ENCODE results near the gene CELA3A.

CELA3A gene

DNA sequence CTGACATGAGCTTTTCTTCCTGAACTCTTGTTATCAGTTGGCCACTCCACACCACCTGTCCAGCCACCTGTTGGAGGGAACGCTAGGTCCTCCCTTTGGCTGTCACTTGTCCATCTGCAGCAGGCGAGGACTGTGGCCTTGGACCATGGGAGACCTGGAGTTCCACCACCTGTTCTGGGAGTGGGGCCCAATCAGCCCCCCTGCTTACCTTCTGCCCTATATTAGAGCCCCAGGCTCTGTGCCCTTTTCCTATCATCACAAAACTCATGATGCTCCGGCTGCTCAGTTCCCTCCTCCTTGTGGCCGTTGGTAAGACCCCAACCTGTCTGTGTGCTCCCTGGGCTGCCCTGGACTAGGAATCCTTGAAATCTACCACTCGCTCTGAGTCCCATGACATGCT is at the start of gene CELA3A:
TSS of gene CELA3A (plus strand) at position 249 of the 400 bp plus-strand sequence. CDS start at position 267, 18 bp downstream.
- Histone ChIP-seq H3K4me1 (ENCODE audit: insufficient read depth, low read length, poor library complexity, severe bottlenecking) (no peaks in the 10 kb centered on the region), H3K4me3 (ENCODE audit: low read length, poor library complexity, severe bottlenecking) (no peak within 1 kb of the TSS), H3K9me3 (ENCODE audit: insufficient read depth, low read depth, low read length) (no peaks in the 10 kb centered on the region), H3K9me2 (replicated peaks; ENCODE audit: low read depth, low read length) (no peaks in the 10 kb centered on the region), H4K20me1 (ENCODE audit: insufficient read depth, low read length, poor library complexity, severe bottlenecking) (no peaks in the 10 kb centered on the region), H3K36me3 (ENCODE audit: insufficient read depth, low read length) (no peaks in the 10 kb centered on the region), H2AFZ (ENCODE audit: low read length) (no peak within 1 kb of the TSS), H3K27me3 (ENCODE audit: insufficient read depth, low read length, poor library complexity, severe bottlenecking) (no peaks in the 10 kb centered on the region), H3K9ac (ENCODE audit: low read depth, low read length, poor library complexity, severe bottlenecking) (no peak within 1 kb of the TSS), H3F3A (ENCODE audit: low read depth) (no peaks in the 10 kb centered on the region), H3K79me2 (ENCODE audit: insufficient read depth, low read length) (no peaks in the 10 kb centered on the region), H3K4me2 (ENCODE audit: low read depth, low read length, poor library complexity, severe bottlenecking) (no peak within 1 kb of the TSS)
- TF ChIP-seq CTCF (conservative IDR thresholded peaks at IDR 0.05; ENCODE audit: low read length) (no peak), EZH2phosphoT487 (IDR thresholded peaks at IDR 0.05; ENCODE audit: borderline replicate concordance) (no peak)

- Histone ChIP-seq H3K27me3 (ENCODE audit: insufficient read depth, low read length, poor library complexity, severe bottlenecking) (no peaks in the 10 kb centered on the region), H3F3A (ENCODE audit: low read depth) (no peaks in the 10 kb centered on the region), H3K4me3 (ENCODE audit: low read length, poor library complexity, severe bottlenecking) (no peak overlapping the region), H3K4me2 (ENCODE audit: low read depth, low read length, poor library complexity, severe bottlenecking) (no peak overlapping the region), H3K9me2 (replicated peaks; ENCODE audit: low read depth, low read length) (no peaks in the 10 kb centered on the region), H3K36me3 (ENCODE audit: insufficient read depth, low read length) (no peaks in the 10 kb centered on the region), H2AFZ (ENCODE audit: low read length) (no peak overlapping the region), H3K9me3 (ENCODE audit: insufficient read depth, low read depth, low read length) (no peaks in the 10 kb centered on the region), H3K9ac (ENCODE audit: low read depth, low read length, poor library complexity, severe bottlenecking) (no peak overlapping the region), H3K79me2 (ENCODE audit: insufficient read depth, low read length) (no peaks in the 10 kb centered on the region), H3K4me1 (ENCODE audit: insufficient read depth, low read length, poor library complexity, severe bottlenecking) (peaks cover 11% of the 10 kb centered on the region), H4K20me1 (ENCODE audit: insufficient read depth, low read length, poor library complexity, severe bottlenecking) (no peaks in the 10 kb centered on the region)
- TF ChIP-seq EZH2phosphoT487 (IDR thresholded peaks at IDR 0.05; ENCODE audit: borderline replicate concordance) (no peak), CTCF (conservative IDR thresholded peaks at IDR 0.05; ENCODE audit: low read length) (no peak)
Observed at GRCh38 chr1:21952786-21953520, 48.5 kb upstream of the CELA3A start.

GRCh38 chr1:21955058-21955457 is 46.4 kb upstream of the CELA3A start:
- no peak overlapping the region for H3K4me3 ChIP-seq (ENCODE audit: low read length, poor library complexity, severe bottlenecking)
- no peaks in the 10 kb centered on the region for H3F3A ChIP-seq (ENCODE audit: low read depth)
- no peaks in the 10 kb centered on the region for H4K20me1 ChIP-seq (ENCODE audit: insufficient read depth, low read length, poor library complexity, severe bottlenecking)
- H3K4me1 ChIP-seq (ENCODE audit: insufficient read depth, low read length, poor library complexity, severe bottlenecking), result peaks cover 11% of the 10 kb centered on the region
- H3K79me2 ChIP-seq (ENCODE audit: insufficient read depth, low read length), result no peaks in the 10 kb centered on the region
- H2AFZ ChIP-seq (ENCODE audit: low read length), result no peak overlapping the region
- no peak overlapping the region for H3K9ac ChIP-seq (ENCODE audit: low read depth, low read length, poor library complexity, severe bottlenecking)
- H3K9me3 ChIP-seq (ENCODE audit: insufficient read depth, low read depth, low read length), result no peaks in the 10 kb centered on the region
- TF ChIP-seq CTCF (conservative IDR thresholded peaks at IDR 0.05; ENCODE audit: low read length) (no peak), EZH2phosphoT487 (IDR thresholded peaks at IDR 0.05; ENCODE audit: borderline replicate concordance) (no peak)
- H3K9me2 ChIP-seq (replicated peaks; ENCODE audit: low read depth, low read length), result no peaks in the 10 kb centered on the region
- no peaks in the 10 kb centered on the region for H3K27me3 ChIP-seq (ENCODE audit: insufficient read depth, low read length, poor library complexity, severe bottlenecking)
- H3K4me2 ChIP-seq (ENCODE audit: low read depth, low read length, poor library complexity, severe bottlenecking), result no peak overlapping the region
- no peaks in the 10 kb centered on the region for H3K36me3 ChIP-seq (ENCODE audit: insufficient read depth, low read length)

All from Loucy (cell line).